Liver (tissue), 9 donors: Measurements from ENCODE around the gene MGME1. TPM values are rescaled to one million over a fixed set of nuclear protein-coding genes. Genes with fewer than 3 reads are reported as not detected.

Experiments used
- DNase-seq: peaks from one replicate; pipeline ENCODE4 v3.0.0-alpha.2; 2017; ENCODE audit warnings: low spot score
- H3K27ac ChIP-seq, 2 donors: one replicate each; pipeline ENCODE4 v1.7.0; 2013; ENCODE audit warnings: inconsistent platforms in 2 of 2, low read length in 2 of 2, control low read depth in 1 of 2, low read depth in 1 of 2, mild to moderate bottlenecking in 1 of 2
- H3K27me3 ChIP-seq, 4 donors: one replicate each; pipeline versions ENCODE4 v1.6.1 to v1.7.0; 2013; ENCODE audit warnings: low read length in 3 of 4, inconsistent platforms in 1 of 4, mild to moderate bottlenecking in 1 of 4, moderate library complexity in 1 of 4; ENCODE audit not compliant: control insufficient read depth in 4 of 4, insufficient read depth in 4 of 4
- H3K36me3 ChIP-seq, 4 donors: one replicate each; pipeline versions ENCODE4 v1.6.1 to v1.7.0; 2013; ENCODE audit warnings: low read length in 3 of 4, mild to moderate bottlenecking in 3 of 4, low read depth in 1 of 4, moderate library complexity in 1 of 4; ENCODE audit not compliant: control insufficient read depth in 4 of 4, insufficient read depth in 3 of 4
- H3K4me1 ChIP-seq, 4 donors: one replicate each; pipeline versions ENCODE4 v1.6.1 to v1.7.0; 2013; ENCODE audit warnings: low read length in 3 of 4, mild to moderate bottlenecking in 3 of 4, moderate library complexity in 1 of 4; ENCODE audit not compliant: control insufficient read depth in 4 of 4, insufficient read depth in 4 of 4
- H3K4me3 ChIP-seq, 3 donors: one replicate each; pipeline versions ENCODE4 v1.6.1 to v1.7.0; 2013; ENCODE audit warnings: low read length in 3 of 3, control low read depth in 1 of 3, low read depth in 1 of 3, mild to moderate bottlenecking in 1 of 3
- H3K9ac ChIP-seq, 2 donors: one replicate each; pipeline ENCODE4 v1.7.0; 2013; ENCODE audit warnings: low read length in 2 of 2, mild to moderate bottlenecking in 2 of 2, moderate library complexity in 2 of 2, control low read depth in 1 of 2, low read depth in 1 of 2
- H3K9me3 ChIP-seq, 4 donors: one replicate each; pipeline versions ENCODE4 v1.6.1 to v1.7.0; 2013; ENCODE audit warnings: low read length in 3 of 4; ENCODE audit not compliant: control insufficient read depth in 4 of 4
- EGR1 ChIP-seq, 2 donors: IDR thresholded peaks; 2 replicates each; pipeline ENCODE4 v1.6.1; 2016 to 2018; ENCODE audit warnings: antibody characterized with exemption in 2 of 2, low read depth in 2 of 2
- FOXA1 ChIP-seq: IDR thresholded peaks from 2 replicates; pipeline ENCODE4 v1.6.1; 2016; ENCODE audit warnings: antibody characterized with exemption
- HNF4A ChIP-seq, 2 donors: conservative IDR thresholded peaks; 2 replicates each; pipeline ENCODE4 v1.6.1; 2016; ENCODE audit warnings: antibody characterized with exemption in 2 of 2, mild to moderate bottlenecking in 2 of 2
- JUND ChIP-seq, 2 donors: IDR thresholded peaks; 2 replicates each; pipeline ENCODE4 v1.6.1; 2016; ENCODE audit warnings: antibody characterized with exemption in 2 of 2
- RAD21 ChIP-seq, 2 donors: IDR thresholded peaks; 2 replicates each; pipeline ENCODE4 v1.6.1; 2016; ENCODE audit warnings: antibody characterized with exemption in 2 of 2, mild to moderate bottlenecking in 2 of 2
- REST ChIP-seq: IDR thresholded peaks from 2 replicates; pipeline ENCODE4 v1.6.1; 2016; ENCODE audit warnings: antibody characterized with exemption, mild to moderate bottlenecking
- RXRA ChIP-seq, 2 donors: IDR thresholded peaks; 2 replicates each; pipeline ENCODE4 v1.6.1; 2017 to 2018; ENCODE audit warnings: antibody characterized with exemption in 2 of 2, mild to moderate bottlenecking in 1 of 2
- SP1 ChIP-seq: IDR thresholded peaks from 2 replicates; pipeline ENCODE4 v1.6.1; 2018; ENCODE audit warnings: antibody characterized with exemption, mild to moderate bottlenecking
- YY1 ChIP-seq: IDR thresholded peaks from 2 replicates; pipeline ENCODE4 v1.6.1; 2016; ENCODE audit warnings: antibody characterized with exemption, mild to moderate bottlenecking
- ZBTB33 ChIP-seq: IDR thresholded peaks from 2 replicates; pipeline ENCODE4 v1.6.1; 2016; ENCODE audit warnings: antibody characterized with exemption
- WGBS: extraction: QIAGEN DNeasy Blood & Tissue Kit; methylation state at CpG from one replicate; pipeline ENCODE4 v1.1.7; 2013; 5-methylcytosine and 5-hydroxymethylcytosine counted together
- polyA plus RNA-seq, 2 donors: library from polyadenylated mRNA; stranded (reverse) in 1 of 2; unstranded in 1 of 2; fragments of 200-250 nt in 1 of 2; fragments of >200 nt in 1 of 2; fragmentation: Nextera tagmentation in 1 of 2; extraction: Ambion mirVana in 1 of 2; gene quantifications; one replicate each; pipeline versions ENCODE4 v1.2.1 to v1.2.3, GENCODE V29; 2013 to 2015
- total RNA-seq, 2 donors: library from RNA; depleted of rRNA; stranded (reverse); fragments of >200 nt; gene quantifications; one replicate each; pipeline ENCODE4 v1.2.3, GENCODE V29; 2014
- TF ChIP-seq, protein P1 (sequence below): fragments of 150-350 bp; IDR thresholded peaks from 2 replicates; pipeline ENCODE4 v1.5.1; 2017; ENCODE audit warnings: improper control_type of control experiment, low read depth, low read length; ENCODE audit not compliant: missing input control
- donor health status: healthy.
- donor health status: healthy.
- donor health status: healthy.
- donor health status: healthy.
- donor health status: healthy.

Gene MGME1
- total and polyA plus RNA-seq, 4 donors, result 4.2 to 26.8 (median 6.7) TPM

GRCh38 chr20:17992224-17992637 is 23.4 kb downstream of the MGME1 start:
- Histone ChIP-seq H3K4me1 (peaks cover 0 to 7% (median 2%) of the 10 kb centered on the region in 4 donors), H3K9ac (no peak overlapping the region), H3K27ac (no peak overlapping the region), H3K36me3 (no peaks in the 10 kb centered on the region), H3K4me3 (no peak overlapping the region), H3K27me3 (no peaks in the 10 kb centered on the region), H3K9me3 (no peaks in the 10 kb centered on the region)
- 88% methylated on average over 6 of the region's 6 CpGs for WGBS
- DNase-seq, result no peak
- no peak for TF ChIP-seq RXRA (IDR thresholded peaks at IDR 0.05)
- TF ChIP-seq, protein P1, sequence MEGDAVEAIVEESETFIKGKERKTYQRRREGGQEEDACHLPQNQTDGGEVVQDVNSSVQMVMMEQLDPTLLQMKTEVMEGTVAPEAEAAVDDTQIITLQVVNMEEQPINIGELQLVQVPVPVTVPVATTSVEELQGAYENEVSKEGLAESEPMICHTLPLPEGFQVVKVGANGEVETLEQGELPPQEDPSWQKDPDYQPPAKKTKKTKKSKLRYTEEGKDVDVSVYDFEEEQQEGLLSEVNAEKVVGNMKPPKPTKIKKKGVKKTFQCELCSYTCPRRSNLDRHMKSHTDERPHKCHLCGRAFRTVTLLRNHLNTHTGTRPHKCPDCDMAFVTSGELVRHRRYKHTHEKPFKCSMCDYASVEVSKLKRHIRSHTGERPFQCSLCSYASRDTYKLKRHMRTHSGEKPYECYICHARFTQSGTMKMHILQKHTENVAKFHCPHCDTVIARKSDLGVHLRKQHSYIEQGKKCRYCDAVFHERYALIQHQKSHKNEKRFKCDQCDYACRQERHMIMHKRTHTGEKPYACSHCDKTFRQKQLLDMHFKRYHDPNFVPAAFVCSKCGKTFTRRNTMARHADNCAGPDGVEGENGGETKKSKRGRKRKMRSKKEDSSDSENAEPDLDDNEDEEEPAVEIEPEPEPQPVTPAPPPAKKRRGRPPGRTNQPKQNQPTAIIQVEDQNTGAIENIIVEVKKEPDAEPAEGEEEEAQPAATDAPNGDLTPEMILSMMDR, result no peak
- no peak for TF ChIP-seq HNF4A (conservative IDR thresholded peaks at IDR 0.05)

GRCh38 chr20:17992847-17993513 is 24.2 kb downstream of the MGME1 start:
- Histone ChIP-seq H3K4me3 (no peak overlapping the region), H3K27me3 (no peaks in the 10 kb centered on the region), H3K9me3 (no peaks in the 10 kb centered on the region), H3K27ac (no peak overlapping the region), H3K9ac (no peak overlapping the region), H3K4me1 (peaks cover 0 to 7% (median 2%) of the 10 kb centered on the region in 4 donors), H3K36me3 (no peaks in the 10 kb centered on the region)
- TF ChIP-seq JUND (IDR thresholded peaks at IDR 0.05) (no peak), YY1 (no peak), SP1 (no peak), ZBTB33 (no peak), EGR1 (IDR thresholded peaks at IDR 0.05; ENCODE audit: low read depth in 2 of 2) (no peak), FOXA1 (no peak), REST (no peak), RAD21 (IDR thresholded peaks at IDR 0.05) (no peak)
- 65% methylated on average over 5 of the region's 5 CpGs for WGBS
- DNase-seq, result no peak
